HCT116 (cell line): Measurements from ENCODE around the gene CCDC83. TPM values are rescaled to one million over a fixed set of nuclear protein-coding genes. Genes with fewer than 3 reads are reported as not detected.

Experiments
- ATAC-seq: fragments of 200-7000 bp; cut with Tn5 transposase; 2 replicates; pipeline ENCODE4 v1.9.1; 2020; ENCODE audit warnings: mild to moderate bottlenecking, moderate library complexity
- BruUV-seq: library from RNA; stranded (reverse); fragments of 400-500 nt; replicated peaks from 2 replicates; lab custom pipeline; 2021; lab: Mats Ljungman, UMichigan
- CTCF ChIA-PET: fragments of 300-600 bp; sonication (Branson Sonifier 250); formaldehyde crosslinking; loops from one replicate; lab custom pipeline; 2021; ENCODE audit warnings: antibody characterized with exemption; lab: Charles Lee
- POLR2A ChIA-PET: fragments of 300-600, 350-600 bp; sonication (Branson Sonifier 250); formaldehyde crosslinking; loops from one replicate; lab custom pipeline; 2021; ENCODE audit warnings: antibody characterized with exemption; lab: Charles Lee
- RAD21 ChIA-PET, 2 experiments: fragments of 300-600 bp; sonication (Branson Sonifier 250); formaldehyde crosslinking; loops; one replicate each; lab custom pipeline; 2023; ENCODE audit warnings: low total read pairs in 2 of 2; ENCODE audit not compliant: uncharacterized antibody in 2 of 2, unreplicated experiment in 2 of 2, low non-redundant PET in 1 of 2; lab: Charles Lee
- DNase-seq: peaks from one replicate; pipeline ENCODE4 v3.0.0-alpha.2; 2010; ENCODE audit warnings: low read depth, low spot score
- H2AFZ ChIP-seq: fragments of 200-600 bp; shearing (Covaris generic), sonication (generic); 2 replicates; pipeline ENCODE4 v1.6.1; 2017; ENCODE audit warnings: low read depth, mixed run types, mixed read lengths, antibody characterized with exemption, low read length; ENCODE audit not compliant: poor library complexity, severe bottlenecking
- H3K27ac ChIP-seq: 2 replicates; pipeline ENCODE4 v1.5.1; 2012; ENCODE audit warnings: low read depth, low read length
- H3K27me3 ChIP-seq: fragments of 200-600 bp; sonication (generic); 2 replicates; pipeline ENCODE4 v1.6.1; 2016; ENCODE audit warnings: mixed run types, low read length, mixed read lengths; ENCODE audit not compliant: insufficient read depth
- H3K36me3 ChIP-seq, 2 experiments: fragments of 200-500 bp in 1 of 2; fragments of 200-600 bp in 1 of 2; sonication (Bioruptor generic) in 1 of 2; sonication (generic) in 1 of 2; 2 replicates each; pipeline versions ENCODE4 v1.5.1 to v1.6.1; 2014 to 2016; ENCODE audit warnings: low read length in 2 of 2, inconsistent platforms in 1 of 2, mixed read lengths in 1 of 2, mixed run types in 1 of 2; ENCODE audit not compliant: insufficient read depth in 2 of 2, control insufficient read depth in 1 of 2
- H3K4me1 ChIP-seq, 2 experiments: fragments of 200-600 bp in 1 of 2; sonication (generic) in 1 of 2; 2 replicates each; pipeline versions ENCODE4 v1.5.1 to v1.6.1; 2012 to 2017; ENCODE audit warnings: low read length in 2 of 2, inconsistent platforms in 1 of 2, mild to moderate bottlenecking in 1 of 2, mixed read lengths in 1 of 2, mixed run types in 1 of 2, moderate library complexity in 1 of 2; ENCODE audit not compliant: insufficient read depth in 2 of 2, control insufficient read depth in 1 of 2
- H3K4me2 ChIP-seq: fragments of 200-600 bp; sonication (generic); 2 replicates; pipeline ENCODE4 v1.6.1; 2017; ENCODE audit warnings: mixed run types, low read length, mixed read lengths
- H3K4me3 ChIP-seq, 2 experiments: fragments of 200-600 bp in 1 of 2; sonication (generic) in 1 of 2; replicated peaks in 1 of 2; 2 replicates each; pipeline ENCODE4 v1.5.1; 2011 to 2016; ENCODE audit warnings: low read length in 2 of 2, control low read depth in 1 of 2, low read depth in 1 of 2, mild to moderate bottlenecking in 1 of 2, mixed read lengths in 1 of 2, mixed run types in 1 of 2
- H3K79me2 ChIP-seq: fragments of 200-600 bp; sonication (generic); 2 replicates; pipeline ENCODE4 v1.6.1; 2017; ENCODE audit warnings: mild to moderate bottlenecking, mixed run types, low read length, moderate library complexity, mixed read lengths; ENCODE audit not compliant: insufficient read depth
- H3K9ac ChIP-seq: fragments of 200-600 bp; sonication (generic); 2 replicates; pipeline ENCODE4 v1.6.1; 2016; ENCODE audit warnings: low read length, mixed read lengths
- H3K9me2 ChIP-seq: fragments of 200-600 bp; sonication (generic), shearing (Covaris generic); 2 replicates; pipeline ENCODE4 v1.6.1; 2017; ENCODE audit warnings: mixed run types, mild to moderate bottlenecking, moderate library complexity; ENCODE audit not compliant: insufficient read depth
- H3K9me3 ChIP-seq, 2 experiments: fragments of 200-500 bp in 1 of 2; fragments of 200-600 bp in 1 of 2; sonication (Bioruptor generic) in 1 of 2; sonication (generic) in 1 of 2; 2 replicates each; pipeline ENCODE4 v1.6.1; 2014 to 2017; ENCODE audit warnings: low read length in 2 of 2, mixed read lengths in 2 of 2, inconsistent platforms in 1 of 2, low read depth in 1 of 2, mild to moderate bottlenecking in 1 of 2, mixed run types in 1 of 2, moderate library complexity in 1 of 2; ENCODE audit not compliant: control insufficient read depth in 1 of 2, insufficient read depth in 1 of 2
- H4K20me1 ChIP-seq: fragments of 200-600 bp; sonication (generic), shearing (Covaris generic); 2 replicates; pipeline ENCODE4 v1.6.1; 2017; ENCODE audit warnings: mixed run types, mild to moderate bottlenecking, moderate library complexity; ENCODE audit not compliant: insufficient read depth
- ATF3 ChIP-seq: IDR thresholded peaks from 2 replicates; pipeline ENCODE4 v1.6.1; 2012
- CBX3 ChIP-seq: IDR thresholded peaks from 2 replicates; pipeline ENCODE4 v1.6.1; 2012; ENCODE audit warnings: low read depth
- CTCF ChIP-seq, 3 experiments: fragments of 200-600 bp in 1 of 3; sonication (generic) in 1 of 3; IDR thresholded peaks in 2 of 3; conservative IDR thresholded peaks in 1 of 3; 2 replicates each; pipeline ENCODE4 v1.5.1; 2012 to 2017; ENCODE audit warnings: low read depth in 2 of 3, low read length in 2 of 3, antibody characterized with exemption in 1 of 3, borderline replicate concordance in 1 of 3, control low read depth in 1 of 3, mild to moderate bottlenecking in 1 of 3, mixed read lengths in 1 of 3, mixed run types in 1 of 3, moderate library complexity in 1 of 3; ENCODE audit not compliant: insufficient read depth in 1 of 3
- EGR1 ChIP-seq: IDR thresholded peaks from 2 replicates; pipeline ENCODE4 v1.6.1; 2012; ENCODE audit warnings: low read depth
- ELF1 ChIP-seq: IDR thresholded peaks from 2 replicates; pipeline ENCODE4 v1.6.1; 2012; ENCODE audit warnings: low read depth, borderline replicate concordance
- EZH2 ChIP-seq: fragments of 200-600 bp; sonication (generic); IDR thresholded peaks from 2 replicates; pipeline ENCODE4 v1.6.1; 2017; ENCODE audit warnings: antibody characterized with exemption, mixed run types
- EZH2phosphoT487 ChIP-seq: fragments of 200-600 bp; IDR thresholded peaks from 2 replicates; pipeline ENCODE4 v1.6.1; 2018; ENCODE audit warnings: antibody characterized with exemption, borderline replicate concordance
- FOSL1 ChIP-seq: IDR thresholded peaks from 2 replicates; pipeline ENCODE4 v1.6.1; 2012; ENCODE audit warnings: low read depth
- JUND ChIP-seq: IDR thresholded peaks from 2 replicates; pipeline ENCODE4 v1.6.1; 2012
- POLR2AphosphoS5 ChIP-seq: IDR thresholded peaks from 2 replicates; pipeline ENCODE4 v1.6.1; 2011; ENCODE audit warnings: mild to moderate bottlenecking, low read depth, low read length, moderate library complexity
- SIN3A ChIP-seq: IDR thresholded peaks from 2 replicates; pipeline ENCODE4 v1.6.1; 2012; ENCODE audit warnings: low read depth
- SP1 ChIP-seq: IDR thresholded peaks from 2 replicates; pipeline ENCODE4 v1.6.1; 2012; ENCODE audit warnings: low read depth
- SRF ChIP-seq: IDR thresholded peaks from 2 replicates; pipeline ENCODE4 v1.6.1; 2012; ENCODE audit warnings: low read depth
- TCF7L2 ChIP-seq: IDR thresholded peaks from 2 replicates; pipeline ENCODE4 v1.7.0; 2011; ENCODE audit warnings: borderline replicate concordance, inconsistent platforms; ENCODE audit not compliant: insufficient read depth, insufficient read length; ENCODE audit errors: extremely low read depth
- YY1 ChIP-seq: IDR thresholded peaks from 2 replicates; pipeline ENCODE4 v1.6.1; 2011; ENCODE audit warnings: low read length, low read depth, moderate library complexity, mild to moderate bottlenecking; ENCODE audit not compliant: insufficient replicate concordance; ENCODE audit errors: extremely low read depth
- ZFX ChIP-seq: fragments of 450-650 bp; IDR thresholded peaks from 2 replicates; pipeline ENCODE4 v1.6.1; 2017
- ZNF274 ChIP-seq: fragments of 200-500 bp; sonication (Bioruptor generic); IDR thresholded peaks from 2 replicates; pipeline ENCODE4 v1.6.1; 2014; ENCODE audit warnings: mild to moderate bottlenecking, low read depth, low read length, inconsistent platforms
- intact Hi-C: fragments of 100-400 bp; cut with micrococcal nuclease; formaldehyde crosslinking; loops from 2 replicates; pipeline ENCODE4 v1.10.0; 2022
- total RNA-seq: library from RNA; stranded (reverse); gene quantifications from one replicate; pipeline ENCODE4 v1.2.1, GENCODE V29; 2021; ENCODE audit not compliant: unreplicated experiment
- TF ChIP-seq, protein P1 (sequence below): IDR thresholded peaks from 2 replicates; pipeline ENCODE4 v1.6.1; 2012; ENCODE audit warnings: low read depth

CCDC83 gene
- total RNA-seq, 1 experiment from 2014 or later = not detected

DNA sequence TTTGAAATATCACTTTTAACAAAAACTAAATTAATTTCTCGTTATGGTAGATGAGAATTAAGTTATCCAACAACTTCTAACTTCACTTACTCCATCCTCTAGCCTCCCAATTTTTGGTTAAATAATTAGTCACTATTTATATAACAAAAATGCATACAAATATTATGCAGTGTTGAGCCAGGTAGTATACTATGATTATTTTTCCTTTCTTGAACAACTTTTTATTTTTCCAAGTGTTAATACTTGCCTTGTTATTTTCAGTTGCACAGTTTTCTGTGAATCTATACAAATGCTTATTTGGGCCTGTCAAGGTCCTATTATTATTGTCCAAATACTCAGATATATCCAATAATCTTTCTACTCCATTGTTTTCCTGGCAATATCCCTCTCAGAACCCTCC lies 19.9 kb upstream of the CCDC83 start:
- Histone ChIP-seq H3K9me3 (no peaks in the 10 kb centered on the region), H3K9ac (no peak overlapping the region), H3K36me3 (no peaks in the 10 kb centered on the region), H3K4me1 (no peaks in the 10 kb centered on the region), H3K4me2 (no peak overlapping the region), H3K27me3 (no peaks in the 10 kb centered on the region), H3K79me2 (no peaks in the 10 kb centered on the region), H3K4me3 (no peak overlapping the region), H3K27ac (no peak overlapping the region), H2AFZ (no peak overlapping the region), H4K20me1 (no peaks in the 10 kb centered on the region), H3K9me2 (no peaks in the 10 kb centered on the region)
- RAD21 ChIA-PET = no interaction called here
- ATAC-seq (no peak), DNase-seq (no peak)
- POLR2A ChIA-PET = no interaction called here
- no TSS peak for BruUV-seq
- intact Hi-C loops = no loop called here
- CTCF ChIA-PET = no interaction called here
- TF ChIP-seq POLR2AphosphoS5 (no peak), EZH2 (no peak), SRF (peak; percentile 76)

- no peak overlapping the region for H3K4me2 ChIP-seq
- DNase-seq = no peak
- RAD21 ChIA-PET = no interaction called here
- POLR2A ChIA-PET = no interaction called here
- H3K27me3 ChIP-seq = no peaks in the 10 kb centered on the region
- CTCF ChIA-PET = no interaction called here
- H4K20me1 ChIP-seq = no peaks in the 10 kb centered on the region
- no peak for ATAC-seq
- no peaks in the 10 kb centered on the region for H3K79me2 ChIP-seq
- BruUV-seq = no TSS peak
- H3K4me1 ChIP-seq = no peaks in the 10 kb centered on the region
- no peak overlapping the region for H3K9ac ChIP-seq
- no peaks in the 10 kb centered on the region for H3K9me2 ChIP-seq
- no peak overlapping the region for H3K27ac ChIP-seq
- H3K36me3 ChIP-seq = no peaks in the 10 kb centered on the region
- no peak overlapping the region for H2AFZ ChIP-seq
- H3K9me3 ChIP-seq = no peaks in the 10 kb centered on the region
- no peak overlapping the region for H3K4me3 ChIP-seq
- intact Hi-C loops = no loop called here
- no peak for TF ChIP-seq YY1
- TF ChIP-seq ZNF274 = no peak
- TF ChIP-seq CTCF (IDR thresholded peaks at IDR 0.05 in 2 of 3, conservative IDR thresholded peaks at IDR 0.05 in 1 of 3; ENCODE audit: borderline replicate concordance in 1 of 3, insufficient read depth in 1 of 3, low read depth in 2 of 3, low read length in 2 of 3) = no peak
- no peak for TF ChIP-seq SIN3A
- TF ChIP-seq JUND = no peak
- TF ChIP-seq, protein P1, sequence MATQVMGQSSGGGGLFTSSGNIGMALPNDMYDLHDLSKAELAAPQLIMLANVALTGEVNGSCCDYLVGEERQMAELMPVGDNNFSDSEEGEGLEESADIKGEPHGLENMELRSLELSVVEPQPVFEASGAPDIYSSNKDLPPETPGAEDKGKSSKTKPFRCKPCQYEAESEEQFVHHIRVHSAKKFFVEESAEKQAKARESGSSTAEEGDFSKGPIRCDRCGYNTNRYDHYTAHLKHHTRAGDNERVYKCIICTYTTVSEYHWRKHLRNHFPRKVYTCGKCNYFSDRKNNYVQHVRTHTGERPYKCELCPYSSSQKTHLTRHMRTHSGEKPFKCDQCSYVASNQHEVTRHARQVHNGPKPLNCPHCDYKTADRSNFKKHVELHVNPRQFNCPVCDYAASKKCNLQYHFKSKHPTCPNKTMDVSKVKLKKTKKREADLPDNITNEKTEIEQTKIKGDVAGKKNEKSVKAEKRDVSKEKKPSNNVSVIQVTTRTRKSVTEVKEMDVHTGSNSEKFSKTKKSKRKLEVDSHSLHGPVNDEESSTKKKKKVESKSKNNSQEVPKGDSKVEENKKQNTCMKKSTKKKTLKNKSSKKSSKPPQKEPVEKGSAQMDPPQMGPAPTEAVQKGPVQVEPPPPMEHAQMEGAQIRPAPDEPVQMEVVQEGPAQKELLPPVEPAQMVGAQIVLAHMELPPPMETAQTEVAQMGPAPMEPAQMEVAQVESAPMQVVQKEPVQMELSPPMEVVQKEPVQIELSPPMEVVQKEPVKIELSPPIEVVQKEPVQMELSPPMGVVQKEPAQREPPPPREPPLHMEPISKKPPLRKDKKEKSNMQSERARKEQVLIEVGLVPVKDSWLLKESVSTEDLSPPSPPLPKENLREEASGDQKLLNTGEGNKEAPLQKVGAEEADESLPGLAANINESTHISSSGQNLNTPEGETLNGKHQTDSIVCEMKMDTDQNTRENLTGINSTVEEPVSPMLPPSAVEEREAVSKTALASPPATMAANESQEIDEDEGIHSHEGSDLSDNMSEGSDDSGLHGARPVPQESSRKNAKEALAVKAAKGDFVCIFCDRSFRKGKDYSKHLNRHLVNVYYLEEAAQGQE = no peak
- TF ChIP-seq EZH2phosphoT487 = no peak
- TF ChIP-seq FOSL1 = no peak
- TF ChIP-seq SP1 = no peak
- no peak for TF ChIP-seq ELF1
- no peak for TF ChIP-seq TCF7L2
- no peak for TF ChIP-seq EZH2
- TF ChIP-seq EGR1 = no peak
- no peak for TF ChIP-seq SRF
- no peak for TF ChIP-seq ZFX
- no peak for TF ChIP-seq CBX3
- TF ChIP-seq ATF3 = no peak
These were observed 19.5 kb upstream of the CCDC83 start for GRCh38 chr11:85835729-85836128.
